KBM-7 (cell line): ENCODE results near the gene RADIL.

Experiments used
- DNase-seq: peaks from one replicate; pipeline ENCODE4 v3.0.0-alpha.2; 2015
- in situ Hi-C: fragments of 300-500 bp; cut with MboI; formaldehyde crosslinking; loops from 2 replicates; pipeline ENCODE4 v1.14.3; 2020; ENCODE audit warnings: low sequenced_read_pairs, low pct_unique_long_range_greater_than_20kb, mixed read lengths

Gene RADIL

GRCh38 chr7:4884164-4884563, 648 bp upstream of the RADIL start:
- DNase-seq: no peak
- in situ Hi-C loops: no loop called here

DNA sequence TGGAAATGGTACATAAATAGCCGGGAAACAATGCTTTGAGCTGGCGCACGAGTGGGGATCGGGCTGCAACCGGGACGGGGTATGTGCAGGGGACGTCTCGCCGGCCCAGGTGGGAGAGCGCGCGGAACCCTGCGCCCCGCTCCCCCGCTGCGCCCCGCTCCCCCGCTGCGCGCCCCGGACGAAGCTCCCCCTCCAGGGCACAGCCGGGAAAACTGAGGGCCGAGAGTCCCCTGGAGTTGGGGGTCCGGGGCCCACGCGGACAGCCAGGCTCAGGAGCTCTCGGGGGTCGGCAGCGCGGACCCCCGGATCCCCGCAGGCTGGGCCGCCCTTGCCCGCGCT, 514 bp downstream of the RADIL start:
- no peak for DNase-seq
- in situ Hi-C loops: no loop called here

DNA sequence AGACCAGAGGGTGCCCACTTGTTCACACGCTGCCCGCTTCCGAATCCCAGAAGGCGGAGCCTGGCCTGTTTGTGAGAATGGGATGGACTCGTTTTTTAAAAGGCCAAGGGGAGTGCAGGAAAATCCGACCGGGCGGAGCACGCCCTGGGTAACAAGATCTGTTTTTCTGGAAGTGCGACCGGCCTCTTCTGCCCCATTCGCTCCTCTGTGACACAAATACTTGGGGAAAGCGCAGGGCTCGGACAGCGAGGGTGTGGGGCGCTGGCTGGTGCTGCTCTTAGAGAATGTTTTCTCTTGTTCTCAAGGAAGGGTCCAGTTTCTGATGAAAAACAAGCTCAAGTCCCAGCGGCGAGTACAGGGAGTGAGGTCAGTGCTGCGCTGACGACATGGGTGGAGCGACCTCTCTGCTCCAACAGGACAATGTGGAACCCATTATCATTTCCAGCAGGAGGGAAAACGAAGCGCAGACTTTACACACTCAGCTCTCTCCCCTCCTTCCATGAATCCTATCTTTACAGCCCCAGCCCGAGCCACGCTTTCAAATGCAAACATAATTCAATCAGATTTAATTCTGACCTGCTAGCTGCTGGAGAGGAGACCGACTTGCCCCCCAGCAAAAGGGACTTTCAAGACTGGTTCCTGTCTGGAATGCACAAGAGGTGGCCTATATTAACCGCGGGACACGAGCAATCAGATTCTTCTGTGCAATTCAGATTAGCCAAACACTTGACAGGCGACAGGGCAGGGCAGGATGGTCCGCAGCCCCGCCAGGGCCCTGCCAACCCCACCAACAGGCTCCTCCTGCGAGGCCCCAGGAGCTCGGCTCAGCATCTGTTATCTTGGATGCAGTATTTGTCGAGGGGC, 1.1 kb downstream of the RADIL start:
- no peak for DNase-seq
- in situ Hi-C loops: no loop called here

DNA sequence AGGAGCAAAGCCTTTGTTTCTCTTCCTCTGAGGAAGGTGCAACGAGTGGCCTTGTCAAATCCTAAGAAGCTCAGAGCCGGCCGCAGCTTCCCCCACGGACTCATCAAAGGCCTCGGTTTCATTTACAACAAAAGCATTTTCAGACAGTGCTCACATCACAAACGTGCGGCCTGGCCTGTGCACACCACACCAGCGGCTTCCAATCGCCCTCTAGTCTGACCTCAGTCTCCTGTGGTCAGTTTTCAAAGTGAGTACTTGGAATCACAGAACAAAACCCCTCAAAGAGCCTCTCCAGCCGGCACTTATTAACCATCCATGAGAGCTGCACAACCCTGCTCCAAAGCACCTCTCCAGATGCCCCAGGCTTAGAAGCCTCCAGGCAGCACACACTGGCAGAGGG, 3.3 kb downstream of the RADIL start:
- in situ Hi-C loops: no loop called here
- DNase-seq: no peak

DNA sequence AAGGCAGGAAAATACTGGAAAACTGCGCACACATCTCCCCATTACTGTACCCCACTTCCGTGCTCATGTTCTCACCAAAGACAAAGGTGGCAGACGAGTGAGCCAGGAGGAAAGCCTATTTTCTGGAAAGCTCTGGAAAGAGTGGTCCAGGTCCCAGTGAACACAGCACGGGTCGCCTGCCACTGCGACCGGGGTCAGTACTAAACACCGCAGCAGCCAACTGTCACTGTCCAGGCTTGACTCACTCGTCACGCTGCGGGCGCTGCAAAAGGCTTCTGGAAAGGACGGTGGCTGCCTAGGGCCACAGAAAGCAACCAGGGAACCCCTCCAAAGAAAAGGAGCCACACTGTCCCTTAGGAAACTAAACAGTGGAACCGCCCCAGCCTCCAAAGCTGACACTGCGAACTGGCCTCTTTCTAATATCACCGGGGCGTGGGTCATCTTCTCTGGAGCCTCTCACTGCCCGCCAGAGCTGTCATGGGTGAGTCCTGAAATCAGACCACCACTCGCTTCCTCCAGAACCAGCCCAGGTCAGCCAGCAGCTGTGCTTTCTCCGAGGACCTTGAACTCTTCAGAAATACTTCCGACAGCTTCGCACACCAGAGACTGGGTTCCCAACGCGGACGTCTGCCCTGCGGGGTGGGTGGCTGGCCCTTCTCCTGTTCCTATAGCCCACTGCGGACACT, 4.0 kb downstream of the RADIL start:
- in situ Hi-C loops: no loop called here
- DNase-seq: no peak

GRCh38 chr7:4878336-4879335, 4.9 kb downstream of the RADIL start:
- in situ Hi-C loops: no loop called here
- no peak for DNase-seq

- no peak for DNase-seq
- in situ Hi-C loops: no loop called here
Measured at GRCh38 chr7:4876586-4876985, 6.9 kb downstream of the RADIL start.

GRCh38 chr7:4875391-4875790, 8.1 kb downstream of the RADIL start:
- in situ Hi-C loops: no loop called here
- DNase-seq: no peak

GRCh38 chr7:4873071-4873944, 10.2 kb downstream of the RADIL start:
- DNase-seq: no peak

DNA sequence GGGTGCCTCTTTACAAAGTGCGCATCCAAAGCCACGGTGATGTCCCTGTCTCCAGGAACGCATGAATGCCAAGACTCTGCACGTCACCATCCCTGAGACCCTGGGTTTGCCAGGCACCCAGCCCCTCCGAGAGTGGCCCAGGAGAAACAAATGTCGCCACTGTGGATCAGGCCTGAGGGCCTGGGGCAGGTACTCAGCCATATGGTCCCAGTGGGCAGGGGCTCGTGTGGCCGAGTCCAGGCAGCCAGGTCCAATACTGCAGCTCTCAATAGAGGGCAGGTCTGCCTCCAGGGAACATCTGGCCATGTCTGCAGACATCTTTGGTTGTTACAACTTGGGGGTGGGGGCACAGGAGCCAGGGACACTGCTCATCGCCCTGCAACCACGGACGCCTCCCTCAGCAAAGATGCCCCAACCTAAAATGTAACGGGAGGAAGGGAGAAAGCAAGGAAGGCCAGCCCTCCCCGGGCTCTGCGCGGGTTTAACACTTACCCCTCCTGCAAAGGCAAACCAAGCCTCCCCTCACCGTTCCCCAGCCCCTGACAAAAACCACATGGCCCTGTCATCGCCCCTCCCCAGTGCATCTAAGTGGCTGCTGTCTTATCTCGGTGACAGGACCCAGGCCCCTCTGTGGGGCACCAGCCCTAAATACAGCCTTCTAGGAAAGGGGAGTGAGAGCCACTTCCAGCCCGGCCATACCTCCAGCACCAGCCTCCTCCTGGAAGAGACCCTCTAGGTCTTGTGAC, 11.4 kb downstream of the RADIL start:
- in situ Hi-C loops: no loop called here
- DNase-seq: no peak

More at GRCh38 chr7:4873071-4873944, 10.2 kb downstream of the RADIL start:
- in situ Hi-C loops: no loop called here

DNA sequence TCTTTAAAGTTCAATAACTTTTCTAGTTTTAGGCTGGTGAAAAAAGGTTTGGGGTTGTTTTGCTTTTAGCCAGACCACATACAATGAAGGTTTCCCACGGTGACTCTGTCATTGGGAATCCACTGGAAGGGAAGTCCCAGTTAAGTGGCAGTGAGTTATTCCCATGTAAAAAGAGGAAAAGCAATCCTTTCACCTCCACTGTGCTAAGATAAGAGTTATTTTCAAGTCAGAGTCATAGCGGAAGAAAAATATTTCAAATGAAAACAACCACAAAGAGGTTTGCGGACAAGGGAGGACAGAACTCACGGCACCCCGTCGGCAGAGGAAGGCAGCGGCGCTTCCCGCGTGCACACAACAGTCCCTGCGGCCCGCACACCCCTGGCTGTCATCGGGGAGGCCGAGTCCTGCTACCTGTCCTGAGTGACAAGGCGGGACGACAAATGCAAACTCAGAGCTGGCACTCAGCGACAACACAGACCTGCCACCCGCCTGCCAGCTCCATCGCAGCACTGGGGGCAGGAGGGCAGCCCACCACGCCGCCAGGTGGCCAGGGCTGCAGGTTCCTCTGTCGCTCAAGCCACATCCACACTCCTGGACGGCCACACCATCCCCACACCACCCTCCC, 12.3 kb downstream of the RADIL start:
- in situ Hi-C loops: no loop called here
- no peak for DNase-seq

DNA sequence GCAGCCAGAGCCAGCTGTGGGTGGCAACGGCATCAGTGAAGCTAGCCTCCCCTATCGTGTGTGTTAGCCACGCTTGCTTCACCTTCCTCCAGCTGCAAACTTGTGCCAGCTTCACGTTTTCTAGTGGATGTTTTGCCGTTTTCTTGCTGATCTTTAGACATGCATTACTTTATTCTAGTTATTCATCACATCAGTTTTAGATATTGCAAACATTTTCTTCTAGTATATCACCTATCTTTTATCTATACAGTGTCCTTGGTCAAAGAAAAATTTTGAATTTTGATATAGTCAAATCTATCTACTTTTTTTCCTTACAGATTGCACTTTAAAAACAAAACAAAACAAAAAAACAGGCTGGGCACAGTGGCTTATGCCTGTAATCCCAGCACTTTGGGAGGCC, 15.0 kb downstream of the RADIL start:
- DNase-seq: no peak
- in situ Hi-C loops: no loop called here

DNA sequence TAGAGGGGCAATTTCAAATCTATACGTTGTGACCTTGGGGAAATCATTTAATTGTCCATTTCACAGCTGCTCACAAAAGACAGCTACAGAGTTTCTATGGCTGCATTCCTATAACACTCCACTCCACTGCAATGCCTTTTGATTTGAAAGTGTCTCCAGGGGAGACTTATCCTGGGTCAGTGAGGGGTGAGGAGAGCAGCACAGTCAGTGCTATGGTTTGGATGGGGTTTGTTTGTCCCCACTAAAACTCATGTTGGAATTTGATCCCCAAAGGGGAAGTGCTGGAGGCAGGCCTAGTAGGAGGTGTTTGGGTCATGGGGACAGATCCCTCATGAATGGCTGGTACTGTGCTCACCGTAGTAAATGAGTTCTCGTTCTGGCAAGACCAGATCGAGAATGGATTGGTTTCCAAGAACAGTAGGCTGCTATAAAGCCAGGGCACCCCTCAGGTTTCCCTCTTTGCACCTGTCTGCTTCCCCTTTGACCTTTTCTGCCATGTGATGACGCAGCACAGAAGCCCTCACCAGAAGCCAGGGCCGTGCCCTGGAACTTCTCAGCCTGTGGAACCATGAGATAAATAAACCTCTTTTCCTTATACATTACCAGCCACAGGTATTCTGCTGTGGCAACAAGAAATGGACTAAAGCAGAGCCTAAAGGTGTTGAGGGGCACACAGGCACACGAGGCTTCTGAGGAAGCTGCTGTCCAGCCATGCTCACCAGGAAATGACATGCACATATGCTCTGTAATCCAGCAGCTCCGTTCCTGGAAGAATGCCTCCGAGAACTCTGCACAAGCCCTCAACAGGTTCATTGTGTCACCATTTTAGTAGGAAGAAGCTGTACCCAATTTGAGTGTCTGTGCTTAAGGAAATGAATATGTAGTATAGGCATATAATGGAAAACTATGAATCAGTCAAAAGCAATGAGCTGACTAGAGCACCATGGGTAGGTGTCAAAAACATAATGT, 16.7 kb downstream of the RADIL start:
- in situ Hi-C loops: no loop called here
- DNase-seq: no peak

- DNase-seq: no peak
- in situ Hi-C loops: no loop called here
Measured at GRCh38 chr7:4862156-4862555, 21.4 kb downstream of the RADIL start.

DNA sequence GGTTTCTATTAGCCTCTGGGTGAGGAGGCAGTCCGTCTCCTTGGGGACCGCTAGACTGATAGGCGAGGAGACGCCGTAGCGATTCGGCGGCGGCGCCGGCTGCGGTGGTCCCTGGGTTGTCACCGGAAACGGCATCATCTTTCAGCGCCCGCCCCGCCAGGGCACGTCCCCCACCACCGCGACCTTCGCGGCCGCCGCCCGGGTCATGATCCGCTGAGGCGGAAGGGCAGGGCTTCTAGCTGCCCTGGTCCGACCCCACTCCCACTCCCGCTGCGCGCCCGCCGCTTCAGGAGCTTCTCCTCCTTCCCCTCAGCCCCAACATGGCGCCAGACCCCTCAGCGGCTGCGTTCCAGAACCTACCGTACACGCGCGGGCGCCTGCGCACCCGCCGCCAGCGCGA, 21.8 kb downstream of the RADIL start, which contains the start of gene PAPOLB:
PAPOLB (minus strand) TSS at position 358 of the 400 bp plus-strand sequence; CDS start at position 138, 220 bp downstream.
- in situ Hi-C loops: no loop called here
- no peak for DNase-seq

DNA sequence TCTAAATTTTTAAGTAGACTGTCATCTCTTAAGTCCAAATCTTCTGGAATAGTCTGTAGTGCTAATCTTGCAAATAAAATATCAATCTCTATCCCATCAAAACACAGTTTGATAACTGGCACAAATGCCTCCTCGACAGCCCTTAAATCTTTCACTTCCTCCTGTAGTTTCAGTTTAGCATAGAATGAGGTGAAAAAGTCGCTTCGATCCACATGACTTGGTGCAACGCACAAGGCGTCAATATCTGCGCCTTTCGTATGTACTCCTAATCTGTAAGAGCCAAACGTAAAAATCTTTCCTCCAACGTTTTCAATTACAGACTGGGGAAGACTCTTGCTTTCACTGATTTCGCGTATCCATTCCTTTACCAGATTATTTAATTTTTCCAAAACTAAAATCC, 22.3 kb downstream of the RADIL start:
- in situ Hi-C loops: no loop called here

More for the DNA sequence above, 22.3 kb downstream of the RADIL start:
- no peak for DNase-seq
